D721Med (cell line): Measurements from ENCODE around the gene PDE8B.

ENCODE experiments used
- DNase-seq: peaks from one replicate; pipeline ENCODE4 v3.0.0; 2011; ENCODE audit warnings: low spot score; ENCODE audit not compliant: insufficient read length
- FAIRE-seq: peaks from 2 replicates; lab custom pipeline; 2011; peaks lifted over from hg19 to GRCh38; lab: Jason Lieb, UNC
- TF ChIP-seq, protein P1 (sequence below): IDR thresholded peaks from 2 replicates; pipeline ENCODE4 v1.5.1; 2012; ENCODE audit warnings: mild to moderate bottlenecking, control low read depth; ENCODE audit not compliant: insufficient read depth; ENCODE audit errors: missing control alignments

Gene PDE8B

DNA sequence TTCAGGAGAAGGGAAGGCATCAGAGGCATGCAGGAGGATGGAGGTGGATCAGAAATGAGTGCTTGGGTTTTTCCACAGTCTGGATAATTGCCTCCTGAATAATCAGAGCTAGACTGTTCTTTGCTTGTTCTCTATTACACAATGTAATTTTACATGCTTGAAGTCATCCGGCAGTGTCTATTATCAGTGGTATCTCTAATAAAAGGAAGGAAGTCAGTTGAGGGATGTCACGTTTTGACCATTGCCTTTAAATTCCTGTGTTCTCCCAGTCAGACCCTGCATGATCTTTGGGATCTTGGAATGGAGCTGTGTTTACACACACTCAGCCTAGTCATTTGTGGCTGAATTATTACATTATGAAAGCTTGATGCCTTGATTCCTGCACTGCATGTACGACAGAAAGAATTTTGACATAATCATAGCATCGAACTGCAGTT lies 91.0 kb downstream of the PDE8B start:
- DNase-seq = no peak
- no peak for FAIRE-seq
- TF ChIP-seq, protein P1, sequence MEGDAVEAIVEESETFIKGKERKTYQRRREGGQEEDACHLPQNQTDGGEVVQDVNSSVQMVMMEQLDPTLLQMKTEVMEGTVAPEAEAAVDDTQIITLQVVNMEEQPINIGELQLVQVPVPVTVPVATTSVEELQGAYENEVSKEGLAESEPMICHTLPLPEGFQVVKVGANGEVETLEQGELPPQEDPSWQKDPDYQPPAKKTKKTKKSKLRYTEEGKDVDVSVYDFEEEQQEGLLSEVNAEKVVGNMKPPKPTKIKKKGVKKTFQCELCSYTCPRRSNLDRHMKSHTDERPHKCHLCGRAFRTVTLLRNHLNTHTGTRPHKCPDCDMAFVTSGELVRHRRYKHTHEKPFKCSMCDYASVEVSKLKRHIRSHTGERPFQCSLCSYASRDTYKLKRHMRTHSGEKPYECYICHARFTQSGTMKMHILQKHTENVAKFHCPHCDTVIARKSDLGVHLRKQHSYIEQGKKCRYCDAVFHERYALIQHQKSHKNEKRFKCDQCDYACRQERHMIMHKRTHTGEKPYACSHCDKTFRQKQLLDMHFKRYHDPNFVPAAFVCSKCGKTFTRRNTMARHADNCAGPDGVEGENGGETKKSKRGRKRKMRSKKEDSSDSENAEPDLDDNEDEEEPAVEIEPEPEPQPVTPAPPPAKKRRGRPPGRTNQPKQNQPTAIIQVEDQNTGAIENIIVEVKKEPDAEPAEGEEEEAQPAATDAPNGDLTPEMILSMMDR = no peak

DNA sequence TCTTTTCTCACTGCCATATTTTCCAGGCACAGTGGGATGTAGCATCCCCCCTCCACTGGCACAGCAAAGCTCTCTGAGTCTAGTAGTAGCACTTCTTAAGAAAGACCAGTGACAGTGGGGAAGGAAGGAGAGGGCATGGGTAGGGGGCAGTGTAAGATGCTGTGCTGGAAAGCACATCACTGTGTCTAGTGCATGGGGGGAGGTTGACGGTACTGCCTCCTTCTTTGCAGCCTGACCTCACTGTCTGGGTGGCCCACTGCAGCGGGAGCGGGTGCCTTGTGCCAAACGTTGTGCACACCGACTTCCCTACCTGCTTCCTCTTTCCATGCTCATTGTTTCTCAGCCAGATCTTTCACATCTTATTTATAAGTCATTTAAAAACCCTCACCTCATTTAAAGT lies 91.8 kb downstream of the PDE8B start:
- DNase-seq (no peak), FAIRE-seq (no peak)
- TF ChIP-seq, protein P1 = no peak

DNA sequence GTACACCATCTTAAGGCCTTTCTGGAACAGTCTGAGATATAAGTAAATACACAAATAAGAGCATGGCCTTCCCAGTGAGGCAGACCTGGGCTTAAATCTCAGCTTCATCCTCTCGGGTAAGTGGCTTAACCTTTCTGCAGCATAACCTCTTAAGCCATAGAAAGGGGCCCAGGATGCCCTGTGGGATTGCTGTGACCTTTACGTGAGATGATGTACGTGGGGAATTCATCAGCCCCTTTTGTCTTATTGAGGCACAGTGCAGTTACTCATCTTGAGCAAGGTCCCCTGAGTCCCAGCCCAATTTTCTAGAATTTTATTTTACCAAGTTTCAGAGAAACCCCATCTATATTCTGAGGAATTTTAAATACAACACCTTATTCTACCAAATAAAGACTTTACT lies 92.2 kb downstream of the PDE8B start:
- FAIRE-seq (no peak), DNase-seq (no peak)
- TF ChIP-seq, protein P1 = no peak

DNA sequence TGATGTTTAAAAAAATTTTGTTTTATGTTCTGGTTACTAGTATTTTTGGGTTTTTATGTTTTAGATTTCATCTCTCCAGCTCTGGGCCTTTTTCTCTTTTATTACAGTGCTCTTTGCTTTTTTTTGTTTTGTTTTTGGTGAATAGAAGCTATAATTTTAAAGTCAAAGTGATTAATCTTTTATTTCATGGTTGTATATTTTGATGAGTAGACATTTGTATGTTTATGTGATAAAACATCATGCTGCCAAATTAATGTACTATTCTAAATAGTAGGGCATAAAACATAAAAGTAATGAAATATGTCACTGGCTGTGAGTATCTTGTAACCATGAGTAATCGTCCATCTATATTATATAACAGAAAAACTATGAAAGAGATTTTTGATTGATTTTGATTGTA lies 93.9 kb downstream of the PDE8B start:
- no peak for FAIRE-seq
- DNase-seq = no peak
- TF ChIP-seq, protein P1 = no peak

DNA sequence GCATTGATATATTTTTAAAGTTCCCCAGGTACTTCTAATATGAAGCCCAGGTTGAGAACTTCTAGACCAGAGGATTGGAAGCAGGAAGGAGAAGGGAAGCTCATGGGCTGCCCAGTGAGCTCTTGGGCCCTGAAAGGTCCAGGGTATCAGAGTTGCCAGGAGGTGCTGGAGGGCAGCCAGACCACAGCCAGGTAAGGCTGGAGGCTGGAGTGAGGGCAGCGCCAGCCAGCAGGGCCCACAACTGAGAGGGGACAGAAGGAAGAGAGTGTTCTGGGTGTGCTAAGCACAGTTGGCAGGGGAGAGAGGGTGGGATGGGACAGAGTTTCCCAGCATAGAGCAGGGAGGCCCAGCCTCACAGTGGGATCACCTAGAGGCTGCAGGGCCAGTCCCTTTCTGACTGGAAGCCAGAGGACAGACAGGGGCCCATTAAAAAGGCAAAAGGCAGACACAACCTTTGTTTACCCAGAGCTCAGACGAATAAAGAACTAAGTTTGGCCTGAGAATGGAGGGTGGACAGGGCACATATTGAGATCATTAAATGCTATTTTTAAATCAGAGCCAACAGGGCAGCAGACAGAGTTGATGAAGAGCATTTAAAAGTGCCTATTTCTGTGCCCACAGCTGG lies 94.9 kb downstream of the PDE8B start:
- no peak for DNase-seq
- FAIRE-seq = no peak
- TF ChIP-seq, protein P1 = no peak

DNA sequence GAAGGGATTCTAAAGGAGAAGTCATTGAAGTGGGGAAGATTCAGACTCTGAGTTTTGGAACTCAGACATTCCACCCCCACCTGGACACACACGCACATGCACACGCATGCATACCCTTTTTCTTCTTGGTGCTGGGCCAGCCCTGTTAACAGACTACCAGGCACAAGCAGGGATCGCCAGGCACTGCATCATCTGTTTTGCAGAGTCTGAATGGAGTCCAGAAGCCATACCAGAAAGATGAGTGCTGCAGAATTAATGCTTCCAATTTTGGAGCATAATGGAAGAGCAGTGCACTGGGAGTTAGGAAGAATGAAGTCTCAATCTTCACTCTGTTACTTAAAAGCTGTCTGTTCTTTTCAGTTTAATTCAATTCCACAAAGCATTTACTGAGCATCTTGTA lies 95.5 kb downstream of the PDE8B start:
- TF ChIP-seq, protein P1 = no peak
- no peak for DNase-seq
- no peak for FAIRE-seq

DNA sequence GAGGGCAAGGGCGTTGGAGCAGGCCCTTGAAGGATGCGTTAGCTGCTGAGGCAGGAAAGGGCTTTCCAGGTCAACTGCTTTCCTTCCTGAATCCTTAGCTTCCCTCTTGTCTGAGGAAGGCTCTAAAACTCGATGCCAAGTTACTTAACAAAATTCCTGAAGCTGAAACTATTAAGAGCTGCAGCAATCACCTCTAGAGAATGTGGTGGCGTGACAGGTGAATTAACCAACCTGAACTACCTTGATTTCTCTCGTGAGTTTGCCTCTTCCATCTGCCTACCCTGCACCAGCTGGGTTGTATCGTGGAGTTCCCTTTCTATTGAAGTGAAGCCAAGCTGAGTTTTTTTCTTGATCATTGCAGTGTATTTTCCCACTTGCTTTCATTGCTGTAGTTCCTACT lies 96.1 kb downstream of the PDE8B start:
- no peak for DNase-seq
- no peak for FAIRE-seq
- TF ChIP-seq, protein P1 = no peak
